SK-N-SH treated with all-trans-retinoic acid at 6 μM for 48 hours (cell line): ENCODE data around the gene KIT.

Source experiments
- ESRRG ChIP-seq: fragments of 250-450 bp; sonication (Bioruptor Pico); IDR thresholded peaks from 2 replicates; pipeline ENCODE4 v1.6.1; 2021; ENCODE audit warnings: mild to moderate bottlenecking
- PATZ1 ChIP-seq: fragments of 250-450 bp; sonication (Bioruptor Pico); IDR thresholded peaks from 2 replicates; pipeline ENCODE4 v1.8.0; 2020; ENCODE audit warnings: mild to moderate bottlenecking, moderate library complexity, borderline replicate concordance
- ZFP3 ChIP-seq: fragments of 250-450 bp; sonication (Bioruptor Pico); IDR thresholded peaks from 2 replicates; pipeline ENCODE4 v1.5.0; 2020; ENCODE audit warnings: mild to moderate bottlenecking, moderate library complexity
- ZFP30 ChIP-seq: fragments of 450-650 bp; formaldehyde crosslinking; IDR thresholded peaks from 2 replicates; pipeline ENCODE4 v1.5.0; 2022; ENCODE audit warnings: mild to moderate bottlenecking, moderate library complexity

GRCh38 chr4:54779036-54779435, 121.3 kb downstream of the KIT start:
- TF ChIP-seq PATZ1 (CRISPR knock-in tag), result no peak
- TF ChIP-seq ZFP3 (CRISPR knock-in tag), result no peak
- TF ChIP-seq ESRRG (CRISPR knock-in tag), result no peak
- no peak for TF ChIP-seq ZFP30
